Mesodermal cell (in vitro differentiated cells): ENCODE data around the gene OSBPL3.
A peak's percentile ranks its signal among the peaks of the same experiment; 100 is the strongest.

ENCODE experiments used
- H3K27ac ChIP-seq: 2 replicates; pipeline ENCODE4 v1.7.0; 2013; ENCODE audit warnings: mild to moderate bottlenecking, low read depth, low read length, moderate library complexity; ENCODE audit not compliant: severe bottlenecking
- H3K36me3 ChIP-seq: 2 replicates; pipeline ENCODE4 v1.7.1; 2013; ENCODE audit warnings: mild to moderate bottlenecking, low read length, moderate library complexity; ENCODE audit not compliant: control insufficient read depth, insufficient read depth
- H3K4me1 ChIP-seq: one replicate; pipeline ENCODE4 v1.7.1; 2013; ENCODE audit warnings: mild to moderate bottlenecking, low read length; ENCODE audit not compliant: insufficient read depth, control insufficient read depth, poor library complexity, severe bottlenecking
- H3K4me3 ChIP-seq: 2 replicates; pipeline ENCODE4 v1.7.0; 2013; ENCODE audit warnings: low read length, control low read depth, mild to moderate bottlenecking; ENCODE audit not compliant: insufficient read depth, poor library complexity, severe bottlenecking; ENCODE audit errors: extremely low read depth
- H3K9me3 ChIP-seq: 2 replicates; pipeline ENCODE4 v1.7.1; 2013; ENCODE audit warnings: mild to moderate bottlenecking, low read length, moderate library complexity; ENCODE audit not compliant: control insufficient read depth
- WGBS, 2 experiments: methylation state at CpG; one replicate each; pipeline ENCODE4 v1.1.5; 2013; ENCODE audit warnings: missing lambda C conversion rate in 2 of 2; ENCODE audit not compliant: insufficient coverage in 2 of 2; 5-methylcytosine and 5-hydroxymethylcytosine counted together

The OSBPL3 gene

GRCh38 chr7:24842449-24843241 is 137.3 kb downstream of the OSBPL3 start:
- Histone ChIP-seq H3K36me3 (peaks cover 21% of the 10 kb centered on the region), H3K27ac (peak overlapping the region; percentile 88), H3K9me3 (no peaks in the 10 kb centered on the region), H3K4me3 (no peak overlapping the region), H3K4me1 (peaks cover 21% of the 10 kb centered on the region)
- WGBS, 2 experiments, result 83 to 92% methylated on average over 4 of the region's 5 CpGs

DNA sequence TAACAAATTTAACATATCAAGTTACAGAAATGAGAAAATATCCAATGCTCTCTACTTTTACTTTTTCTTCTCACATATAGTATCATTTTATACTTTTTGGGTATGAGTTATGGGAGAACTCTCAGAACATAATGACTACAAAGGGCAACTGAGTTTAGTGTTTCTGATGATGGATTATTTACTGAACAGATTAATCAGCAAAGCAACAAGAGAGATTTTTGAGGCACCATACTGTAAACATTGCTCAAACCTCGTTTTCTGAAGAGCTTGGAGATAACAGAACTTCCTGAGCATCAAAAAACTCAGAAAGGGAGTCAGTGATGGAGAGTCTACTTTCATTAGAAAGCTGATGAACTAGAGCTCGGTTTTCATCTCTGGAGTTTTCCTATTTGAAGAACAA is 137.9 kb downstream of the OSBPL3 start:
- peaks cover 21% of the 10 kb centered on the region for H3K4me1 ChIP-seq
- no peaks in the 10 kb centered on the region for H3K9me3 ChIP-seq
- WGBS, 2 experiments, result 80% methylated on average over 1 of the region's 2 CpGs; no CpG with 5 or more reads in 1 of the 2 experiments
- H3K4me3 ChIP-seq, result no peak overlapping the region
- H3K27ac ChIP-seq, result peak overlapping the region; percentile 88
- peaks cover 18% of the 10 kb centered on the region for H3K36me3 ChIP-seq

- no peak overlapping the region for H3K4me3 ChIP-seq
- H3K36me3 ChIP-seq, result peaks cover 19% of the 10 kb centered on the region
- no peak overlapping the region for H3K27ac ChIP-seq
- peaks cover 21% of the 10 kb centered on the region for H3K4me1 ChIP-seq
- H3K9me3 ChIP-seq, result no peaks in the 10 kb centered on the region
Measured at GRCh38 chr7:24840563-24840962, 139.4 kb downstream of the OSBPL3 start.

DNA sequence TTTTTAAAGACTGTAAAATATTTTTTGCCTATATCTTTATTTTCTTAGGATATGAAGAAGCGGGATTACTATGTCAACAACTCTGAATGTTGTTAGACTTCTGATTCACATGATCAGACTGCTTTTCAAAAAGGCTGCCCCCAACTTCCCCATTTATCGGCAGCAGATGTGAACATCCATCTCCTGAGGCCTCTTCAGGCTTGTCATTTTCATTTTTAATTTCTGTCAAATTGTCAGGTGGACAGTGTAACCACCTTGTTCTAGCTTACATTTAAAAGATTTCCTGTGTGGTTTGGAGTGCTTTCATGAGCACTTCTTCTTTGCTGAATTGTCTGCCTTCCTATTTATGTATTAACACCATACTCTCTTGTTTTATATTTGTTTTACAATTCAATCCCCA is 143.9 kb downstream of the OSBPL3 start:
- H3K36me3 ChIP-seq, result peaks cover 25% of the 10 kb centered on the region
- 100% methylated on average over 1 of the region's 2 CpGs for WGBS, 2 experiments

GRCh38 chr7:24835643-24836042 is 144.3 kb downstream of the OSBPL3 start:
- Histone ChIP-seq H3K9me3 (no peaks in the 10 kb centered on the region), H3K27ac (no peak overlapping the region), H3K4me3 (no peak overlapping the region), H3K4me1 (peaks cover 11% of the 10 kb centered on the region), H3K36me3 (peaks cover 25% of the 10 kb centered on the region)
- 74 to 100% methylated on average over 2 of the region's 3 CpGs for WGBS, 2 experiments

More for the DNA sequence above, 143.9 kb downstream of the OSBPL3 start:
- no peaks in the 10 kb centered on the region for H3K9me3 ChIP-seq
- no peak overlapping the region for H3K4me3 ChIP-seq
- no peak overlapping the region for H3K27ac ChIP-seq
- peaks cover 11% of the 10 kb centered on the region for H3K4me1 ChIP-seq

DNA sequence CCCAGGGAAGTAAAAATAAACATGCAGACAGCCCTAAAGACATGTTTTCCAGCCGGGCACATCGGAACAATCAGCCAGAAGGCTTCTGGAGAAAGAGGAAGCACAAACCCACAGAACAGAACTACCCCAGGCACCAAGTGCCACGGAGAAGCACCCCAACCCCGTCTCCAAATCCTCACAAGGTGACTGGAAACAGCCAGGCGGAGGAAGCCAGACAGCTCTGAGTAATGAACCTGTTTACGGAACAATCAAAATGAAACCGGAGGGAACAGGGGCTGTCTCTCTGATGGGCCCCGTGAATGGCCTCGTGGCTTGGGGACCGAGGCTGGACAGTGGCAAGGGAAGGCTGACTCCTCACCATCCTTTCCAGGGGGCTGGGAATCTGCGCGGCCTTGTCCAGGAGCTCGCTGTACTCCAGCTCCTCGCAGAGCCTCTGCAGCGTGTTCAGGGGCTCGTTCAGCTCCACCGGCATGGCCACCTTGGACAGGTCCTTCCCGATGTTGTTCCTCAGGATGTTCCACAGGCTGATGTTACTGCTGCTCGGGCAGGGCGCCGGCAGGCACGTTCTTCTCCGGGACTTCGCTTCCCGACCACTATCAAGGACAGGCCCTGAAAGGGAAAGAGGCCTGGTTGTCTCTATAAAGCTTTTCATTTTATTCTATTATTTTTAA is 145.7 kb downstream of the OSBPL3 start:
- H3K4me3 ChIP-seq, result no peak overlapping the region
- H3K4me1 ChIP-seq, result peaks cover 19% of the 10 kb centered on the region
- WGBS, 2 experiments, result 97% methylated on average over 14 to 20 of the region's 25 CpGs
- H3K36me3 ChIP-seq, result peaks cover 25% of the 10 kb centered on the region
- H3K9me3 ChIP-seq, result no peaks in the 10 kb centered on the region
- no peak overlapping the region for H3K27ac ChIP-seq

GRCh38 chr7:24833549-24833948 is 146.4 kb downstream of the OSBPL3 start:
- no peak overlapping the region for H3K27ac ChIP-seq

GRCh38 chr7:24831240-24831639 is 148.7 kb downstream of the OSBPL3 start:
- WGBS, 2 experiments, result 91 to 98% methylated on average over 4 of the region's 4 CpGs
- Histone ChIP-seq H3K27ac (no peak overlapping the region), H3K36me3 (peaks cover 26% of the 10 kb centered on the region), H3K4me1 (peaks cover 40% of the 10 kb centered on the region), H3K9me3 (no peaks in the 10 kb centered on the region), H3K4me3 (no peak overlapping the region)

More at GRCh38 chr7:24833549-24833948, 146.4 kb downstream of the OSBPL3 start:
- no peak overlapping the region for H3K4me3 ChIP-seq
- peaks cover 24% of the 10 kb centered on the region for H3K4me1 ChIP-seq
- no peaks in the 10 kb centered on the region for H3K9me3 ChIP-seq
- WGBS, 2 experiments, result 100% methylated on average over 2 of the region's 5 CpGs
- peaks cover 22% of the 10 kb centered on the region for H3K36me3 ChIP-seq

- Histone ChIP-seq H3K27ac (no peak overlapping the region), H3K4me1 (peaks cover 47% of the 10 kb centered on the region), H3K36me3 (peaks cover 27% of the 10 kb centered on the region), H3K4me3 (no peak overlapping the region), H3K9me3 (no peaks in the 10 kb centered on the region)
- 87 to 92% methylated on average over 4 to 6 of the region's 9 CpGs for WGBS, 2 experiments
Measured at GRCh38 chr7:24830440-24831050, 149.4 kb downstream of the OSBPL3 start.

GRCh38 chr7:24829787-24830186 is 150.2 kb downstream of the OSBPL3 start:
- Histone ChIP-seq H3K36me3 (peaks cover 30% of the 10 kb centered on the region), H3K9me3 (no peaks in the 10 kb centered on the region), H3K27ac (no peak overlapping the region), H3K4me3 (no peak overlapping the region), H3K4me1 (peaks cover 51% of the 10 kb centered on the region)
- WGBS, 2 experiments, result 80 to 100% methylated on average over 1 of the region's 2 CpGs
